RWPE1 (cell line): ENCODE data around the gene HMGCL.

Experiments
- CTCF ChIA-PET: fragments of 350-600 bp; sonication (Branson Sonifier 250); formaldehyde crosslinking; extraction: SDS; loops from one replicate; lab custom pipeline; 2021; lab: Yijun Ruan, JAX
- POLR2A ChIA-PET: fragments of 400-600 bp; formaldehyde crosslinking; extraction: SDS; loops from one replicate; lab custom pipeline; 2020; ENCODE audit warnings: antibody characterized with exemption; ENCODE audit not compliant: low non-redundant PET; lab: Yijun Ruan, JAX
- DNase-seq: peaks from one replicate; pipeline ENCODE4 v3.0.0; 2012; ENCODE audit warnings: low spot score
- H3K27ac ChIP-seq: fragments of 450-650 bp; 2 replicates; pipeline ENCODE4 v1.5.1; 2017
- TF ChIP-seq, protein P1 (sequence below): fragments of 450-650 bp; conservative IDR thresholded peaks from 2 replicates; pipeline ENCODE4 v1.5.1; 2017; ENCODE audit warnings: low read depth, mild to moderate bottlenecking

HMGCL gene

DNA sequence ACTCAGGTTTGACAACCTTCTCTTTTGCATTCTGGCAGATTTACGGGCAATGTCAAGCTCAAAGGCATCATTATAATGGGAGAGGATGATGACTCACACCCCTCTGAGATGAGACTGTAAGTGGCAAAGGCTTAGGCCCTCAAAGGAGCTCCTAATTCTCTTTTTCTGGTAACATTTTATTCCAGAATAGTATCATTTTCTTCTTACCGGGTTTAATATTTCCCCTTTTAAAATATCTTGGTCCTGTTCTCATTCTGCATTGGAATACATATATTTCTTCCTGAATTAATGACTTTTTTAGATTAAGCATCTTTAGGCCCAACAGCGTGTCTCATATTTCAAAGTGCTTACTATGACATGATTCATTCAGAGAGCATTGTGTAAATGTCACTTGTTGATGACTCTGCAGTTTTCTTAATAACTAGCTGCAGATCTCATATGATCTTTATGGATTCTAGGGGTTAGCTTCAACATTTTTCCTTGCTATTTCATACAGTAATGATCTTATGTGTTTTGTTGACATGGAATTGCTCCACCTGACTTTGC lies 45.3 kb downstream of the HMGCL start:
- no peak overlapping the region for H3K27ac ChIP-seq
- TF ChIP-seq, protein P1, sequence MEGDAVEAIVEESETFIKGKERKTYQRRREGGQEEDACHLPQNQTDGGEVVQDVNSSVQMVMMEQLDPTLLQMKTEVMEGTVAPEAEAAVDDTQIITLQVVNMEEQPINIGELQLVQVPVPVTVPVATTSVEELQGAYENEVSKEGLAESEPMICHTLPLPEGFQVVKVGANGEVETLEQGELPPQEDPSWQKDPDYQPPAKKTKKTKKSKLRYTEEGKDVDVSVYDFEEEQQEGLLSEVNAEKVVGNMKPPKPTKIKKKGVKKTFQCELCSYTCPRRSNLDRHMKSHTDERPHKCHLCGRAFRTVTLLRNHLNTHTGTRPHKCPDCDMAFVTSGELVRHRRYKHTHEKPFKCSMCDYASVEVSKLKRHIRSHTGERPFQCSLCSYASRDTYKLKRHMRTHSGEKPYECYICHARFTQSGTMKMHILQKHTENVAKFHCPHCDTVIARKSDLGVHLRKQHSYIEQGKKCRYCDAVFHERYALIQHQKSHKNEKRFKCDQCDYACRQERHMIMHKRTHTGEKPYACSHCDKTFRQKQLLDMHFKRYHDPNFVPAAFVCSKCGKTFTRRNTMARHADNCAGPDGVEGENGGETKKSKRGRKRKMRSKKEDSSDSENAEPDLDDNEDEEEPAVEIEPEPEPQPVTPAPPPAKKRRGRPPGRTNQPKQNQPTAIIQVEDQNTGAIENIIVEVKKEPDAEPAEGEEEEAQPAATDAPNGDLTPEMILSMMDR = no peak
- CTCF ChIA-PET = interaction anchor here (1.1 to 1.8 kb wide), 3 partner anchors 9 to 12 kb away, joined by 3 to 6 read pairs (median 4); partner anchors contain the start of gene LYPLA2
- POLR2A ChIA-PET = interaction anchor here (0.6 to 1.8 kb wide), 2 partner anchors 21 to 34 kb away, joined by 4 to 15 read pairs; partner anchors contain the start of gene GALE
- DNase-seq = peak; percentile 64

- TF ChIP-seq, protein P1 = no peak
- H3K27ac ChIP-seq = peak within 1 kb of the TSS; percentile 84
- peak; percentile 98 for DNase-seq
- ChIA-PET CTCF (interaction anchor here (0.6 to 1.8 kb wide), 3 partner anchors 10 to 289 kb away, joined by 3 to 6 read pairs (median 3); no protein-coding TSS in a partner anchor), POLR2A (interaction anchor here (1.0 to 1.1 kb wide), 2 partner anchors 14 to 21 kb away, joined by 3 to 5 read pairs; no protein-coding TSS in a partner anchor)
Observed at GRCh38 chr1:23777979-23778814, 47.0 kb downstream of the HMGCL start, which contains the start of gene PITHD1. Gene PITHD1 (plus strand): TSS chr1:23778418. CDS start chr1:23778516, 98 bp downstream.

DNA sequence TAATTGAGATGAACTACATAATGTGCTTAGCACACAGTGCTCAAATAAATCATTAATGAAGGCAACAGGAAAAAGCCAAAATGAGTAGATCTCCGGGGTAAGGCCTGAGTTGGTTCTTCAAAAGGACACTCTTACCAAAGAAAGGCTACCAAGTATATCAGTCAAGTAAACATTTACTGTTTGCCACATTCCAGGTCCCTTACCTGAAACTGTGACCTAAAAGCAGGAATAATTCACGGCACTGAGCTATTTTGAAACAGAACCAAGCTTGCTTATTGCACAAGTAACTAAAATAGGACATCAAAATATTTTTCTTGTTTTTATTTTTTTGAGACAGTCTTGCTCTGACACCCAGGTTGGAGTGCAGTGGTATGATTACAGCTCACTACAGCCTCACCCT lies 49.0 kb downstream of the HMGCL start:
- POLR2A ChIA-PET = no interaction called here
- no peak overlapping the region for H3K27ac ChIP-seq
- DNase-seq = no peak
- TF ChIP-seq, protein P1 = no peak
- CTCF ChIA-PET = interaction anchor here (0.6 kb wide), 1 partner anchor 84 kb away, joined by 5 read pairs; no protein-coding TSS in a partner anchor

GRCh38 chr1:23774174-23774880 lies 50.9 kb downstream of the HMGCL start:
- CTCF ChIA-PET = interaction anchor here (0.6 kb wide), 2 partner anchors 81 to 439 kb away, joined by 6 read pairs; no protein-coding TSS in a partner anchor
- DNase-seq = no peak
- POLR2A ChIA-PET = no interaction called here
- H3K27ac ChIP-seq = peak overlapping the region; percentile 27; the same call in 1 of the 2 replicates
- TF ChIP-seq, protein P1 = no peak

DNA sequence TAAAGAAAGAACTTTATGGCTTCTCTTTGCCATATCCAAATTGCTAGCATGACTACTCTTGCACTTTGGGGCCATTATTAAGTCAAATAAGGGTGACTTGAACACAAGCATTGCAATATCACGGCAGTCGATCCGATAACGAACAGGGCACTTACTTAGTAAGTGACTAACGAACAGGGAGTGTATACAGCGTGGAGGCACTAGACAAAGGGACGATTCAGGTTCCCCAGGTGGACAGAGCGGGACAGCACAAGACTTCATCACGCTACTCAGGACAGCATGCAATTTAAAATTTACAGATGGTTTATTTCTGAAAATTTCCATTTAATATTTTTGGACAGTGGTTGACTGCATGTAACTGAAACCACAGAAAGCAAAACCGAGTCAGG lies 52.4 kb downstream of the HMGCL start:
- CTCF ChIA-PET = no interaction called here
- DNase-seq = no peak
- POLR2A ChIA-PET = no interaction called here
- no peak overlapping the region for H3K27ac ChIP-seq
- TF ChIP-seq, protein P1 = no peak
